ENCODE results near the gene KCNG4.
A peak's percentile ranks its signal among the peaks of the same experiment; 100 is the strongest.

Gene KCNG4

DNA sequence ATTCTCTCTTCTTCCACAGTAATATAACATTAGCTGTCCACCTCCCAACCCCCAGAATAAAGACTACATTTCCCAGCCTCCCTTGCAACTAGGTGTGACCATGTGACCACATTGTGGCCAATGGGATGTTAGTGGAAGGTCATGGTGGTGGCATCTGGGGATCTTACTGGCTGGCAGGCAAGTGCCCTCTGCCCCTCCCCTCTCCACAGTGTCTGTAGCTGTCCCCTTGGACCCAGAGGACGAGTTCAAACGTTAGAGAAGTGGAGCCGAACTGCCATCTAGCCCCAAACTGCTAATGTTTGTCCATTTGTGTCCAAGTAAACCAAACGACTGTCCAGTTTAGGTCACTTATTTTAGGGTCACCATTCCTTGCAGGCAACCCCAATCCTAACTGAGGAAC is 26.6 kb upstream of the KCNG4 start:
- no peak for DNase-seq (ENCODE audit: low read depth, low spot score)
- H3K27ac ChIP-seq: no peak overlapping the region

DNA sequence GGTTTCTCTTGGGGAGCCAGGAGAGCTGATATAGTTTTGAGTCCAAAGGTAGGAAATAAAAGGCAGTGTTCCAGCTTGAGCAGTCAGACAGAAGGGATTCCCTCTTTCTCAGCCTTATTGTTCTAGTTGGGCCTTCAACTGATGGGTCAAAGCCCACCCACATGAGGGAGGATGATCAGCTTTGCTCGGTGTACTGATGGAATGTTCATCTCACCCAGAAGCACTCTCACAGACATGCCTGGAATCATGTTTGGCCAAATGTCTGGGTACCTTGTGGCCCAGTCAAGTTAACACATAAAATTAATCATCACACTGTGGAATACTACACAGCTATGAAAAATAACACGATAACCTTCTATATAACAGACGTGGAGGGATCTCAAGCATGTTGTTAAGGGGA is 23.1 kb upstream of the KCNG4 start:
- no peak overlapping the region for H3K27ac ChIP-seq
- no peak for DNase-seq (ENCODE audit: low read depth, low spot score)

DNA sequence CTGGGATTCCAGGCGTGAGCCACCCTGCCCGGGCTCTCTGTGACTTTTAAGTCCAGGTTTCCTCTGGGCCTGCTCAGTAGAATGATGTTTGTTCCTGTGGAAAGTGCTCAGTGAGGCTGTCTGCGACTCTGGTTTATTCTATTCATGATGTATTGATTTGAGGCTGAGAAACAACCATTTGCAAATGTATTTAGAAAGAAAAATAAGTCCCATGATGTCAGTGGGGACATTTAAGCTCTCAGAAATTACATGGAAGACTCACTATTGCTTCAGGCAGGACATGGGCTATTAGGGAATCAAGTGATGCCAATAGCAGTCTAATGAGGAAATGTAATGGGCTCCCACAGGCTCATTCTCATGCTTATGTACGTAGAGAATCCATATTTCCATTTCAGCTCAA is 22.2 kb upstream of the KCNG4 start:
- H3K27ac ChIP-seq: no peak overlapping the region
- DNase-seq (ENCODE audit: low read depth, low spot score): no peak

DNA sequence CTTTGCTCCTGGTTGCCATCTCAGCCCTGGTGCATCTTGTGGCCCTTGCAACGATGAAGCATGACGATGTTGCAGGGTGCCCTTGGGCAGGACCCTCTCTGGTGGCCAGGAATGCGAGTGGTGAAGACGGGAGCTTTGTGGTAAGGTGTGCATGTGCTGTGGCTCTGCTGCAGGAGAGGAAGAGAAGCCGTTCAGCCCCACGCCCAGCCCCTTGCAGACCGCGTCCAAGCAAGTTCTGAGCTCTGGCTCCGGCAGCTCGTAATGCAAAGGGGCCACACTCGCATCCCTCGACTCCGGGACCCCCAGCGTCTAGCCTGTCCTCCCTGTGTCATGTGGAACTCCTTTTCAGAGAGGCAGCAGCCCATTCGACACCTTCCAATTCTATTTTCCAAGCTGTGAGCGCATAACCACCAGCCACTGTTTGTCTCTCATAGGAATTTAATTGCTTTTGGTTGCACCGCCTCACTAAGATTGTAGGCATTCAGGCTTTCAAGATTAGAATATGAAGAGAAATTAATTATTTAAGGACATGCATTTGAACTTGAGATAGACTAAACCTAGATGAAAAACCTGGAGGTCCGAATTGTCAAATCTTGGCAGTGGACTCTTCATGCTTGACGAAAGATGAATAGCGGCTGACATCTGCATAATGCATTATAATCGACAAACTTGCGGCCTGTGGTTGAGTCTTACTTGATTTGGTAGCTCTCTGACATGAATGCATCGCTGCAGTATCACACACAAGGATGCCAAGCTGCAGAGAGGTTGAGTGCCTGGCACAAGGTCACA is 21.1 kb upstream of the KCNG4 start:
- no peak for DNase-seq (ENCODE audit: low read depth, low spot score)
- no peak overlapping the region for H3K27ac ChIP-seq

DNA sequence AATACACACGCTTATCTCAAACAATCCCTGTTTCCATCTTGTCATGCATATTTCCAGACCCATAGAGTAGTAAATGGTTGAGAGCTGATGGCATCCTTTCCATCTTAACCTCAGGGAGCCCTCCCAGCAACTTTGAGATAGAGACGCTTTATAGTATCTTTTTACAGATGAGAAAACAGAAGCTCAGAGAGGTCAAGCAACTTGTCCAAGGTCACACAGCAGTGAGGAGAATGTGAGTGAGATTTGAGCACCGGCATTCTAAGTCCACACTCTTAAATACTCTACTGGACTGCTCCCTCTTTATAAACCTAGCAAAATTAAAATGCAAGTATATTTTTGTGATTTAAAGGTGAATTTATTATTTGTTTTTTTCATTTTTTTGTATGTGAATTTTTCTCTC is 19.9 kb upstream of the KCNG4 start:
- DNase-seq (ENCODE audit: low read depth, low spot score): no peak
- no peak overlapping the region for H3K27ac ChIP-seq

DNA sequence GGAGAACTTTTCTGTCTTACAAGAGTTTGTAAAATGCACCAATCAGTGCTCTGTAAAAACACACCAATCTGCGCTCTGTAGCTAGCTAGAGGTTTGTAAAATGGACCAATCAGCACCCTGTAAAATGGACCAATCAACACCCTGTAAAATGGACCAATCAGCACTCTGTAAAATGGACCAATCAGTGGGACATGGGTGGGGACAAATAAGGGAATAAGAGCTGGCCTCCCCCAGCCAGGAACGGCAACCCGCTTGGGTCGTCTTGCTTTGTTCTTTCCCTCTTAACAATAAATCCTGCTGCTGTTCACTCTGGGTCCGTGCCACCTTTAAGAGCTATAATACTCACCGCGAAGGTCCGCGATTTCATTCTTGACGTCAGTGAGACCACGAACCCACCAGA is 18.5 kb upstream of the KCNG4 start:
- no peak overlapping the region for H3K27ac ChIP-seq
- DNase-seq (ENCODE audit: low read depth, low spot score): no peak

DNA sequence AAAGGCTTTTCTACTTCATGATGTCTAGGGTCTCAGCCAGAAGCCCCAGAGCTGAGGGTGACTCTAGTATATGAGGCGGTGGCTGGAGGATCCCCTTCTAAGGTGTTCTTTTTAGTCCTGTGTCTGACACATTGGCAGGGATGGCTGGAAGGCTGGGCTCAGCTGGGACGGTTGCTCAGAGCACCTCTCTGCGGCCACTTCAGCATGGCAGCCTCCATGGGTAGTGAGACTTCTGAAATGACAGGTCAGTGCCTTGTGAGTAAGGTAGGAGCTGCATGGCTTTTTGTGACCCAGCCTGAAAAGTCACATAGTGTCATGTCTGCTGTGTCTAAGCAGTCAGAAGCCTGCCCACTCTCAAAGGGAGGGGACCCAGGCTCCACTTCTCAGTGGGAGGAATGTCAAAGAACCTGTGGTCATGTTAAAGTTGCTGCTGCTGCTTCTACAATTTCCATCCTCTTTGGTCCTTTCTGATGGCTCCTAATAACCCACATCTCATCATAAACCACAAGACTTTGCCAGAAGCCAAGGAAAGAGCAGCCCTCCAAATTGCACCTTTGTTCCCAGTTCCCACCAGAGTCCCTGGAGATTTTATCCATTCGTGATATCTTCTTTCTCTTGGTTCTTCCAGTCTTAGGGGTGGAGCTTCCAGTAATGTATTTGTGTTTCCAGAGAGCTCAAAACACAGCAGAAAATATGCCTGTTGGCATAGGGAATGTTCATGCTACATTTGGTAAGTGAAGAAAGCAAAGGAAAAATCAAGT is 15.4 kb upstream of the KCNG4 start:
- no peak overlapping the region for H3K27ac ChIP-seq
- DNase-seq (ENCODE audit: low read depth, low spot score): no peak

DNA sequence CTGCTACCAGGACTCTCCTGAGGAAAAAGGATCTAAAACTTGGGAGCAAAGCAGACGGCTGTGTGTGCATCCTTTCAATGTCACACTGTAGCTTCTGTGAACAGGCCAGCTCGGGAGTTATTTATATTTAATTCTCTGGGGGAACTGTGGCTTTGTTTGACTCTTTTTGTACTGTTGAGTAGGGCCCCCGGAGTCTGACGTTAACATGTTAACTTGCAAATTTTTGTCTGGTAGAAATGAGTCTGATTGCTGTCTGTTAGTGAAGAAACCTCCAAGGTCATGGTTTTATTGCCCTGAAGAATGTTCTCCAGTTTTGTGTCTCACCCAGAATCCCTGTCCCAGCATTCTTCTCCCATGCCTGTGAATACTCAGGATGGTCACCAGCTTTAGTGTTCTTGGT is 14.2 kb upstream of the KCNG4 start:
- DNase-seq (ENCODE audit: low read depth, low spot score): no peak
- no peak overlapping the region for H3K27ac ChIP-seq

DNA sequence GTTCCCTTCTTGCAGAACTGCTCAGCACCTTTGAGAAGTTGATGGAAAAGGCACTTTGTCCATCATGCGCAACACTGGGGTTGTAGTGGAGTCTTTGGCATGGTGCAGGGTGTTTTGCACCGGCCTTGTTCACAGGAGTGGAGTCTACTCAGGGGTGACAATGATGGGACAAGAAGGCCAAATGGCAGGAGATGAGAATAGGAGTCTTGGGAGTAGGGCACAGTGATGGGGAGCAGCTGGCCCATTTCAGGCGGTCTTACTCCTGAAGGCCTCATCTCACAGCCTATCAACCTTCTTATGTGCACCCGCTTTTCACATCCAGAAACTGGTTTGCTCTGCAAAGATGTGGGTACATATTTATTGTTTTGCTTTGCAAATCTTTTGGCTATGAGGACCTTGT is 13.4 kb upstream of the KCNG4 start:
- no peak overlapping the region for H3K27ac ChIP-seq
- no peak for DNase-seq (ENCODE audit: low read depth, low spot score)

DNA sequence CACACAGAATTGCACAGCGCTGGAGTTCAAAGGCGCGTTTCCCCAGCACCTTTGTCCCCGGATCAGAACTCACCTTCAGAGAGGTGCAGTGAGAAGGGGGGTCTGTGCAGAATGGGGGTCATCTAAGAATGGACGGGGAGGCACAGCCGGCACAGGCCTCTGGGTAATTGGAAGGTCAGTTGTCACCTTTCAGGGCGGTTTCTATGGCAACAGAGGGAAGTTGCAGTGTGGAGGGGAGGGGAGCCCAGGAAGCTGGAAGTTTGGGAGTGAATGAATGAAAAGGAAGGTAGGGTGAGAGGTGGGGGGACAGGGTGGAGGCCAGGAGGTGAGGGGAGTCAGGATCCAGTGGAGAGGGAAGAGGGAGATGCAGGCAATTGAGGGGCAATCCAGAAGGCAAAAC is 12.4 kb upstream of the KCNG4 start:
- no peak overlapping the region for H3K27ac ChIP-seq

DNA sequence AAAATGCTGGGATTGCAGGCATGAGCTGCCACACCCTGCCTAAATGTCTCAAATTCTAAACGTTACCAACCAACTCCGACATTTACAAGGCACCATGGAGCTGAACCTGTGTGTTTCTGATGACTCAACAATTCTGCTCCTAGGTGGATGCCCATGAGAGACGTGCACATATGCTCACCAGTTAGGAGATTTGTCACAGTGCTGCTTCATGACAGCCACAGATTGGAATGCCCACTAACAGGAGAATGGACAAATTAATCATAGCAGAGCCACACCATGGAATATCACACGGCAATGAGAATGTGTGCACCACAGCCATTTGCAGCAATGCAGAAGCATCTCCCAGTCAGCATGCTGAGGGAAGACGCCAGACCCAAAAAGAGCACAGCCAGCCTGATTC is 8.0 kb upstream of the KCNG4 start:
- peak; percentile 50 for DNase-seq (ENCODE audit: low read depth, low spot score)
- H3K27ac ChIP-seq: no peak overlapping the region

More for the DNA sequence above, 12.4 kb upstream of the KCNG4 start:
- no peak for DNase-seq (ENCODE audit: low read depth, low spot score)

DNA sequence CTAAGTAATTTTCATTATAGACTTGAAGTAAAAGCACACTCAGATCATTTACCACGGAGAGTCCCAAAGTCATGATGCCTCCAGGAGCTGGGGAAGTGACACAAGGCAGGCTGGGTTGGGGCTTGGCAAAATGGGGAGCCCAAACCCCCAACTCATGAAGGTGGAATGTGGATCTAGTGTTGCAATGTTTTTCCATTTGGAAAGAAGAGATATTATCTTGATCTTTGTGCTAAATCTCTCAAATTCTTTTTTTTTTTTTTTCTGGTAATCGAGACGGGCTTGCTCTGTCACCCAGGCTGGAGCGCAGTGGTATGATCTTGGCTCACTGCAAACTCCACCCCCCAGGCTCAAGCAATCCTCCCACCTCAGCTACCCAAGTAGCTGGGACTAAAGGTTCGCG is 7.5 kb upstream of the KCNG4 start:
- no peak for DNase-seq (ENCODE audit: low read depth, low spot score)
- H3K27ac ChIP-seq: no peak overlapping the region

DNA sequence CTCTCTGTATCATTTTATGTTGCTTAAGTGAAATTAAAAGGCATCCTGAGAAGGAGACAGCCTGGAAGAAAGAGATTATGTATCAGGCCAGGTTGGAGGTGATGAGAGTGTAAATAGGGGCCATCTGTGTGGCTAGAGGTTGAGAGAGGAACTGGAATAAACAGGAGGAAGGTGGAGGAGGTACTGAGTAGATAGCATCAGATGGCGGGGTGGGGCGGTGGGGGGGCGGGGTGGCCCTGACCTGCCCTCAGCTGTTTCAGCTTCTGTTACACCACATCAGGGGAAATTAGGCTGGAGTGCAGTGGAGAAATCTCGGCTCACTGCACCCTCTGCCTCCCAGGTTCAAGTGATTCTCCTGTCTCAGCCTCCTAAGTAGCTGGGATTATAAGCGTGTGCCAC is 6.9 kb upstream of the KCNG4 start:
- H3K27ac ChIP-seq: no peak overlapping the region
- DNase-seq (ENCODE audit: low read depth, low spot score): no peak

DNA sequence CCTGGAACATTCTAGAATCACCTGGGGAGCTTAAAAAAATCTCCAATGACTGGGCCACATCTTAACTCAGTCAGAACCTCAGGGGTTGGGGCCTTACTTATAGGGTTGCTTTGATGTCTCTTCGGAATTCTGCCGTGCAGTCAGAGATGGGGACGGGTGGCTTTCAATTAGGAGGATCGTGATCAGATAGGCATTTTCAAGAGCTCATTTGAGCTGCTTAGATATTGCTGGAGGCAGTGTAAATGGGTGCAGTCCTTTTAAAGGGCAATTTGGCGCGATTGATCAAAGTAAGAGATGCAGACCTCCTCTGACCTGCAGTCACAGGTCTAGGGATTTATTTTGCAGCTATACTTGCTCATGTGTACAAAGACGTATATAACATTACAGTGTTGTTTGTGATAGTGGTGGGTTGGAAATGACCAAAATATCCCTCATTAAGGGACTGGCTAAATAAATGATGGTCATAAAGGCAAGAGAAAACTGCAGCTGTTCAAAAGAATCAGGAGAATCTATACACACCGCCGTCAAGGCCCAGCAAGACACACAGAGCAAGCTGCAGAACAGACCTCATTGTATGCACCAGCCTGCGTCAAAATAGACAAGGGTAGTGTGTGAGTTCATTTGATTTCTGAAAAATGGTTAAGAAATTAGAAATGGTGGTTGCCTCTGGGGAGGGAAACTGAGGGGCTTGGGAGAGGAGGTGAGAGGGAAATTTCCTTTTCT is 6.3 kb upstream of the KCNG4 start:
- DNase-seq (ENCODE audit: low read depth, low spot score): no peak
- H3K27ac ChIP-seq: no peak overlapping the region

DNA sequence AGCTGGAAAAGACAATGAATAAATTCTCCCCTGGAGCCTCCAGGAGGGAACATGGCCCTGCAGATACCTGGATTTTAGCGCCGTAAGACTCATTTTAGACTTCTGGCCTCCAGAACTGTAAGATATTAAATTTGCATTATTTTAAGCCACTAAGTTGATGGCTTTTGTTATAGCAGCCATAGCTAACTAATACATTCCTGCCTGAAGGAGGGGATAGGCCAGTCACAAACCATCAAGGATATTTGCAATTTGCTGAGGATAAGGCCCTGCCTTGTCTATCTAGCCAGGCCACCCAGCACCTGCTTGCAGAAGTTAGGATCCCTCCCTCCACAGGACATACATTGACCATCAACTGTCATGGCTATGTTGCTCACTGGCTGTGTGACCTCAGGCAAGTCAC is 4.9 kb upstream of the KCNG4 start:
- DNase-seq (ENCODE audit: low read depth, low spot score): no peak
- no peak overlapping the region for H3K27ac ChIP-seq

DNA sequence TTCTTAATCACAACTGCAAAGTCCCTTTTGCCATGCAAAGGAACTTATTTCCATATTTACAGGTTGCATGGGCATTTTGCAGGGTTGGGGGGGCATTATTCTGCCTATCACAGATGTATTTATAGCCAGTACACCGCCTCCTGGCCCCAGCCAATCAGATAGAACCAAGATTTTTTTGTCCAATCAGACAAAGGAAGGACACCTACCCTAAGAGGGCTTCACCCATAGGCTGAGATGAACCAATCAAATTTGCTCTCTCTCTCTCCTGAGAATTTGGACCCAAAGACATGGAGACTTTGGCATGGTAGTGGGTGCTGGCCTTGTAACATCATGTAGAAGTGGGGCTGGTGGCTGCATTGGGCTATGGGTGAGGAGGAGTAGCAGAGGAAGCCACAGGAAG is 3.9 kb upstream of the KCNG4 start:
- H3K27ac ChIP-seq: no peak overlapping the region
- DNase-seq (ENCODE audit: low read depth, low spot score): no peak

DNA sequence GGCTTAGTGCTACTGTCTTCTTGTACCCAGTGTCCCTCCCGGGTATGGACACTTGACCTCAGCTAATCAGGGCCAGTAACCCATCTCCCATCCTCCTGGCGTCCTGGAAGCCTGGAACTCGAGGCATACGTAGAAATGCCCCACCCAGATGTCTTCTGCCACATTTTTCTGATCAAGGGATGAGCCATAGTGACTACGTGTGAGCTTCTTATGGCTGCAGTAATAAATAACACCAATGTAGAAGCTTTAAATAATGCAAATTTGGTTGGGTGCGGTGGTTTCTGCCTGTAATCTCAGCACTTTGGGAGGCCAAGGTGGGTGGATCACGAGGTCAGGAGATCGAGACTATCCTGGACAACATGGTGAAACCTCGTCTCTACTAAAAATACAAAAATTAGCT is 3.0 kb upstream of the KCNG4 start:
- no peak for DNase-seq (ENCODE audit: low read depth, low spot score)
- H3K27ac ChIP-seq: no peak overlapping the region

DNA sequence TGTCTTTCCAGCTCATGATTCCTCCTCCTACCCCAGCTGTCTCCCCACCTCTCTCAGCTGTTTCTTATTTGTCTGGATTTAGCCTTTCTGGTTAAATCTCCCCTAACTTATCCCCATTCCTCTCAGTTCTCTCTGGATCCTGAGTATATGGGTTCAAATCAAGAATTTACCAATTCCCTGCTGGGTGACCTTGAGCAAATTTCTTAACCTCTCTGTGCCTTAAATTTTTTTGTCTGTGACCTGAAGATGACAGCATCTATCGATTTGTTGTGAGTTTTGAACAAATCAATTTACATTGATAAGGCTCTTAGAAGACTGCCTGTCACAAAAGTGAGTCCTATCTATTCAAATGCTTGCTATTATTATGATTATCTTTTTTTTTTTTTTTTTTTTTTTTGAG is 2.0 kb upstream of the KCNG4 start:
- H3K27ac ChIP-seq: no peak overlapping the region
- DNase-seq (ENCODE audit: low read depth, low spot score): no peak

DNA sequence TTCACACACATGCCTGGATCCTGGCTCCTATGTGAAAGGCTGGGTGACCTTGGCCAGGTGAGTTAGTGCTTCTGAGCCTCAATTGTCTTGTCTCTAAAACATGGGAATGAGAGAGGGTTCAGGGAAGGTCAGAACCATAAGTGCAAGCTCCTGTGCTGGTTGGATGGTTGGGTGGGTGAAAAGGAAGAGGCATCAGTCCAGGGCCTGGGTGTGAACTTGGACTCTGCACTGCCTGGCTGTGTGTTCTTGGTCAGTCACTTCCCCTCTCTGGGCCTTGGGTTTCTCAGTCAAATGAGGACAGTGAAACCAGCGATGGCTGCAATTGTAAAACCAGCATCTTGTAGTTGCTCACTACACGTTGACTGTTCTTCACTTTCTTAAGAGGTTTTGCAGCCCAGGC is 643 bp upstream of the KCNG4 start:
- no peak overlapping the region for H3K27ac ChIP-seq
- no peak for DNase-seq (ENCODE audit: low read depth, low spot score)

DNA sequence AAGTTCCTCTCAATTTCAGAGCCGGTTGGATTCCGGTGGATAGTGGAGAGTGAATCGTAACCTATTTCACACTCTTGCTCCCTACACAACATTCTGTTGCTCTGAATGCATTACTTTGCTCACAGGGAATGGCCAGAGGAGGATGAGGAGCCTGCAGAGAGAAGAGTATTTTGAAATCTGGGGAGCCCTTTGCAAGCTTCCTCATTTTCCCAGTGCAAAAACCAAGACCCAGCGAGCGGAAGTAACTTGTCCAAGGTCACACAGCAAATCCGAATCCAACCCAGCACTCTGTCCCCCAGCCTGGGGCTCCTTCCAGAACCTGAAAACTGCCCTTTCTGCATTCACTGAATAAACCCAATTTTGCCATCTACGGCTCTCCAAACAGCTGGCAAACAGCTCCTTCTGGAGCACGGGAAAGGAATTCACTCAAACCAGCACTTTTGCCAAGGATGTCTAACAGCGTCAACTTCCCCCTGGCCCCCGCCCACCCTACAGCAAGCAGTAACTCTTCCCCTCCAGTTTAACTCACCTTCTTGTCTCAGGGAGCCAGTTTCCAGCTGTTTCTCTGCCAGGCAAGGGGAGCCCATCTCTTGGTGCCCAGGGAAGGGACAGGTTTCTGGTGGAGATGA is 557 bp downstream of the KCNG4 start:
- H3K27ac ChIP-seq: no peak overlapping the region
- no peak for DNase-seq (ENCODE audit: low read depth, low spot score)
